Adrenal gland (tissue), 12 donors: ENCODE results near the gene GPR176. TPM values are rescaled to one million over a fixed set of nuclear protein-coding genes. Genes with fewer than 3 reads are reported as not detected.
A peak's percentile ranks its signal among the peaks of the same experiment; 100 is the strongest.

Experiments used
- DNase-seq, 7 donors: peaks; one replicate each; pipeline ENCODE4 v3.0.0-alpha.2; 2019 to 2020
- H3K27ac ChIP-seq, 5 donors: fragments of 200-600 bp; sonication (generic) in 4 of 5; 1 replicate in 3 of 5; 2 replicates in 2 of 5; pipeline versions ENCODE4 v1.5.1 to v1.8.0; 2016 to 2020; ENCODE audit warnings: mild to moderate bottlenecking in 1 of 5
- H3K27me3 ChIP-seq: fragments of 200-600 bp; 2 replicates; pipeline ENCODE4 v1.8.0; 2021
- H3K36me3 ChIP-seq, 2 donors: fragments of 200-600 bp; replicated peaks in 1 of 2; 1 replicate in 1 of 2; 2 replicates in 1 of 2; pipeline versions ENCODE4 v1.5.1 to v1.8.0; 2018 to 2022
- H3K4me1 ChIP-seq, 2 donors: fragments of 200-600 bp; replicated peaks in 1 of 2; 1 replicate in 1 of 2; 2 replicates in 1 of 2; pipeline versions ENCODE4 v1.5.1 to v1.8.0; 2018 to 2021
- H3K4me3 ChIP-seq, 4 donors: fragments of 200-600 bp; sonication (generic) in 3 of 4; one replicate each; pipeline ENCODE4 v1.5.1; 2016 to 2018
- H3K9me3 ChIP-seq, 3 donors: fragments of 200-600 bp; sonication (generic) in 1 of 3; replicated peaks in 1 of 3; 1 replicate in 2 of 3; 2 replicates in 1 of 3; pipeline versions ENCODE4 v1.5.1 to v1.8.0; 2016 to 2021
- POLR2A ChIP-seq, 2 donors: fragments of 450-650 bp; IDR thresholded peaks; one replicate each; pipeline ENCODE4 v1.6.1; 2017; ENCODE audit warnings: antibody characterized with exemption in 2 of 2, mild to moderate bottlenecking in 2 of 2, moderate library complexity in 1 of 2
- WGBS, 4 donors: extraction: QIAGEN DNeasy Blood & Tissue Kit in 2 of 4; methylation state at CpG; one replicate each; pipeline versions ENCODE4 v1.1.5 to v1.1.7; 2013 to 2017; 5-methylcytosine and 5-hydroxymethylcytosine counted together
- intact Hi-C, 2 donors: fragments of 100-400 bp; cut with DNase I; formaldehyde crosslinking; loops; one replicate each; pipeline versions ENCODE4 v1.14.1 to v1.15.0; 2022 to 2023
- polyA plus RNA-seq, 3 donors: library from polyadenylated mRNA; stranded (reverse); fragments of 200-250 nt in 2 of 3; fragments of 350-450 nt in 1 of 3; fragmentation: Illumina TruSeq in 1 of 3; extraction: RNeasy Lipid Tissue Mini Kit (QIAGEN cat#74804) in 1 of 3; gene quantifications; one replicate each; pipeline ENCODE4 v1.2.3, GENCODE V29; 2013 to 2014
- small RNA-seq, 2 donors: library from RNA; depleted of rRNA; stranded (forward); fragments of <200 nt; gene quantifications; one replicate each; pipeline ENCODE3, GENCODE V24; 2016
- total RNA-seq, 9 donors: library from RNA; depleted of rRNA in 4 of 9; stranded (reverse); fragments of >200 nt in 4 of 9; fragments of 120-200 nt in 1 of 9; fragmentation: NEBNext Ultra II Directional in 1 of 9; extraction: Animal tissue kit (Norgen Biotek cat#: 25700) in 1 of 9; gene quantifications; one replicate each; pipeline versions ENCODE4 v1.1.0 to v1.2.4, GENCODE V29; 2013 to 2023
- TF ChIP-seq, protein P1 (sequence below), 6 experiments: fragments of 450-650 bp in 4 of 6; fragments of 200-600 bp in 2 of 6; sonication (generic) in 1 of 6; IDR thresholded peaks; 1 replicate in 5 of 6; 2 replicates in 1 of 6; pipeline versions ENCODE4 v1.5.1 to v1.8.0; 2016 to 2021; ENCODE audit warnings: antibody characterized with exemption in 6 of 6, mild to moderate bottlenecking in 2 of 6, moderate library complexity in 1 of 6
- donor health status: healthy with polysubstance abuse.
- donor health status: Bipolar disorder and iron deficiency.
- donor health status: DM: yes; HTN: yes; CAD: no.
- donor health status: DM: no; HTN: no; CAD: no.
- donor health status: DM: no; HTN: no; CAD: no.
- donor health status: DM: yes; HTN: yes; CAD: no.

GPR176 gene
- total and polyA plus RNA-seq, 12 donors, result 1.4 to 12.7 (median 5.6) TPM

DNA sequence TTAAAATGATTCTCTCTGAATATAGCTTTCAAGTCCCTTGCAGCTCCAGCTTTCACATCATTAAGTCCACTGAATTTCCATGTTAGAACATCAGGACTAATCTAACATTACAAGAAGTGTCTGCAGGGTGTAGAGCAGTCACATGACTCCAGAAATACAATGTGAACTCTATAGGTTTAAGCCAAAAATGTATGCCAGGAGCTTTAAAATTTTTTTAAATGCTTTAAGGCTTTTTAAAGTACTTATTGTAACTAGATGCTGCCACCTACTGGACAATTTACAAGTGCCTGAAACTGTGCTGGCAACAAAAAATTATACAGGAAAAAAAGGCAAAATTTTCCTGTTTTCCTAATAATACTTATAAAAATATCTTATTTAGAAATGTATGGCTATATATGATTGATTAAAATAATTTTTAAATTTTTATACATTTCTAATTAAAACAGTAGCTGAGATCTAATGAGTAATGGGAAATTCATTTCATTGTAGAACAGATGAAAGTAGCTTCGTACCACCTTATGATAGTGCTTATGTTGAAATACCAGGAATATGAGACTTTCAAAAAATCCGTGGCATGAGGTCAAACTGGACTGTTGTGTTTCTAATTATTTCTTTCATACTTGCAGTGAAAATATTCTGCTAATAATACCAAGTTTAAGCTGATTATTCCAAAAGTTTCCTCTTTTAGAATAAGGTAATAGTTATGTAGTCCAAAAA is 163.1 kb downstream of the GPR176 start:
- Histone ChIP-seq H3K4me3 (no peak overlapping the region), H3K36me3 (no peaks in the 10 kb centered on the region), H3K9me3 (no peaks in the 10 kb centered on the region), H3K4me1 (no peaks in the 10 kb centered on the region), H3K27me3 (no peaks in the 10 kb centered on the region), H3K27ac (no peak overlapping the region)
- intact Hi-C loops, result loop anchor here in 1 of 2 donors (5.0 kb wide), 2 partner anchors 70 to 940 kb away; no protein-coding TSS in a partner anchor
- DNase-seq, result peak in 3 of 7 donors; percentile 25 to 38 (median 34)
- TF ChIP-seq, protein P1, sequence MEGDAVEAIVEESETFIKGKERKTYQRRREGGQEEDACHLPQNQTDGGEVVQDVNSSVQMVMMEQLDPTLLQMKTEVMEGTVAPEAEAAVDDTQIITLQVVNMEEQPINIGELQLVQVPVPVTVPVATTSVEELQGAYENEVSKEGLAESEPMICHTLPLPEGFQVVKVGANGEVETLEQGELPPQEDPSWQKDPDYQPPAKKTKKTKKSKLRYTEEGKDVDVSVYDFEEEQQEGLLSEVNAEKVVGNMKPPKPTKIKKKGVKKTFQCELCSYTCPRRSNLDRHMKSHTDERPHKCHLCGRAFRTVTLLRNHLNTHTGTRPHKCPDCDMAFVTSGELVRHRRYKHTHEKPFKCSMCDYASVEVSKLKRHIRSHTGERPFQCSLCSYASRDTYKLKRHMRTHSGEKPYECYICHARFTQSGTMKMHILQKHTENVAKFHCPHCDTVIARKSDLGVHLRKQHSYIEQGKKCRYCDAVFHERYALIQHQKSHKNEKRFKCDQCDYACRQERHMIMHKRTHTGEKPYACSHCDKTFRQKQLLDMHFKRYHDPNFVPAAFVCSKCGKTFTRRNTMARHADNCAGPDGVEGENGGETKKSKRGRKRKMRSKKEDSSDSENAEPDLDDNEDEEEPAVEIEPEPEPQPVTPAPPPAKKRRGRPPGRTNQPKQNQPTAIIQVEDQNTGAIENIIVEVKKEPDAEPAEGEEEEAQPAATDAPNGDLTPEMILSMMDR (IDR thresholded peaks at IDR 0.05), result peak; percentile 54 to 93 (median 64)
- TF ChIP-seq POLR2A (IDR thresholded peaks at IDR 0.05), result no peak
- WGBS, 4 donors, result 42 to 50% (median 47%) methylated on average over 2 of the region's 2 CpGs

DNA sequence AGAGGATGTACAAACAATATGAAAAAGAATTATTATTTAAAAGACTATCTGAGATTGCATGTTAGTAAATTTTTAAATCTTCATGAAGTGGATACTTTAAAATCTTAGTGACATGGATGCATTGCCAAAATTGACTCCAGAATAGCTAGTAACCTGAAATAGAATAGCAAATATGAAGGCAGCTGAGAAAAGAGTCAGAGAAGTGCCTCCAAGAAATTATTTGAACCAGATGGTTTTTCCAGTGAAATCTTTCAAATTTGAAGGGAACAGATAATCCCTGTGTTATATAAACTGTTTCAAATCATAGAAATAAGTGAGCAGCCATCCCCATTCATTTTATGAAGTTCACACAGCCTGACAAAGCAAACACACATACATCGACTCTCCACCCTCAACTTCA is 167.1 kb downstream of the GPR176 start:
- Histone ChIP-seq H3K4me3 (no peak overlapping the region), H3K36me3 (no peaks in the 10 kb centered on the region), H3K27me3 (no peaks in the 10 kb centered on the region), H3K27ac (no peak overlapping the region), H3K4me1 (peaks cover 0 to 4% of the 10 kb centered on the region in 2 donors), H3K9me3 (no peaks in the 10 kb centered on the region)
- WGBS, 4 donors, result 81 to 100% (median 87%) methylated on average over 1 of the region's 1 CpG
- no peak for TF ChIP-seq POLR2A (IDR thresholded peaks at IDR 0.05)
- TF ChIP-seq, protein P1 (IDR thresholded peaks at IDR 0.05), result no peak
- no peak for DNase-seq
- intact Hi-C loops, result no loop called here

DNA sequence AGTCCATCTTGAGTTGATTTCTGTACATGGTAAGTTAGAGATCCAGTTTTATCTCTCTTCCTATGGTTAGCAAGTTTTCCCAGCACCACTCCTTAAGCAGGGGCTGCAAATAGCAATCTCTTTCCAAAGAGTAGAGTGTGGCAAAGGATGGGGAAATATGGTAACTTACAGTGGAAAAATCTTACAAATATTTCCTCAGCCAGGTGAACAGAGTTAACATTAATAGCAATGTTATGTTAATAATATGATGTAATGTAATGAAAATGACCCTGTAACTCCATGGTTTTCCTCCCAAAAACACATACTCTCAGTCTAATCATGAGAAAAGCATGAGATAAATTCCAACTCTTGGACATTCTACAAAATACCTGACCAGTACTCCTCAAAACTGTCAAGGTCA is 167.8 kb downstream of the GPR176 start:
- H3K27ac ChIP-seq, result no peak overlapping the region
- no peaks in the 10 kb centered on the region for H3K27me3 ChIP-seq
- H3K36me3 ChIP-seq, result no peaks in the 10 kb centered on the region
- TF ChIP-seq POLR2A (IDR thresholded peaks at IDR 0.05), result no peak
- TF ChIP-seq, protein P1 (IDR thresholded peaks at IDR 0.05), result no peak
- H3K9me3 ChIP-seq, result no peaks in the 10 kb centered on the region
- intact Hi-C loops, result no loop called here
- H3K4me3 ChIP-seq, result no peak overlapping the region
- H3K4me1 ChIP-seq, result peaks cover 0 to 4% of the 10 kb centered on the region in 2 donors
- DNase-seq, result no peak

Small RNAs within 50 kb of the gene (small RNA-seq; reads per million reads assigned to genes)
- 0 reads per million in 2 donors for gene RF00019

Other genes with a start within 250 kb of the GPR176 start
- gene FSIP1, start 137.4 kb downstream of the GPR176 start, total RNA-seq, result under 1 TPM in 7 of 9 donors, not detected in 2; 0.11 to 0.60 (median 0.23) TPM
- gene FSIP1, start 137.4 kb downstream of the GPR176 start, polyA plus RNA-seq, result under 1 TPM; 0.20 to 0.56 (median 0.51) TPM
- 10 to 100 TPM; 19.3 to 52.9 (median 29.7) TPM for gene EIF2AK4, start 13.8 kb upstream of the GPR176 start, total RNA-seq
- gene EIF2AK4, start 13.8 kb upstream of the GPR176 start, polyA plus RNA-seq, result 10 to 100 TPM; 32.5 to 84.1 (median 63.4) TPM
- gene SRP14, start 118.9 kb upstream of the GPR176 start, total RNA-seq, result 100 to 1,000 TPM; 173 to 689 (median 318) TPM
- gene SRP14, start 118.9 kb upstream of the GPR176 start, polyA plus RNA-seq, result 100 to 1,000 TPM; 352 to 989 (median 549) TPM
- 10 to 100 TPM in 3 of 9 donors, 1 to 10 TPM in 6; 3.6 to 12.8 (median 7.1) TPM for gene BMF, start 188.6 kb upstream of the GPR176 start, total RNA-seq
- gene BMF, start 188.6 kb upstream of the GPR176 start, polyA plus RNA-seq, result 1 to 10 TPM; 1.3 to 9.3 (median 2.5) TPM
- gene BUB1B, start 240.8 kb upstream of the GPR176 start, total RNA-seq, result 10 to 100 TPM in 1 of 9 donors, 1 to 10 TPM in 8; 1.1 to 13.7 (median 2.7) TPM
- 1 to 10 TPM in 2 of 3 donors, under 1 TPM in 1; 0.81 to 2.9 (median 1.4) TPM for gene BUB1B, start 240.8 kb upstream of the GPR176 start, polyA plus RNA-seq